OCI-LY7 (cell line): Measurements from ENCODE around the gene KBTBD4. TPM values are rescaled to one million over a fixed set of nuclear protein-coding genes. Genes with fewer than 3 reads are reported as not detected.
A peak's percentile ranks its signal among the peaks of the same experiment; 100 is the strongest.
"Not testable (repeated sequence)": the region's sequence is repeated elsewhere in the genome, so short reads cannot be mapped to it uniquely, and the experiment has no call there.

ENCODE experiments used
- BruUV-seq: library from RNA; stranded (reverse); fragments of 400-500 nt; replicated peaks from 2 replicates; lab custom pipeline; 2021; lab: Mats Ljungman, UMichigan
- CTCF ChIA-PET: fragments of 300-600 bp; sonication (Branson Sonifier 250); formaldehyde crosslinking; loops from one replicate; lab custom pipeline; 2022; ENCODE audit warnings: antibody characterized with exemption; ENCODE audit not compliant: unreplicated experiment; lab: Charles Lee
- POLR2A ChIA-PET: fragments of 300-600 bp; sonication (Branson Sonifier 250); formaldehyde crosslinking; loops from one replicate; lab custom pipeline; 2022; ENCODE audit warnings: antibody characterized with exemption; lab: Charles Lee
- DNase-seq: peaks from one replicate; pipeline ENCODE4 v3.0.0-alpha.2; 2015; ENCODE audit warnings: low spot score
- H2AFZ ChIP-seq: fragments of 200-600 bp; sonication (generic), shearing (Covaris generic); 2 replicates; pipeline ENCODE4 v1.6.1; 2014; ENCODE audit warnings: mild to moderate bottlenecking, antibody characterized with exemption, low read length, moderate library complexity
- H3K27ac ChIP-seq: fragments of 200-600 bp; sonication (generic); 2 replicates; pipeline ENCODE4 v1.5.1; 2014; ENCODE audit warnings: mixed run types, low read depth, mild to moderate bottlenecking, moderate library complexity, low read length, inconsistent platforms; ENCODE audit not compliant: poor library complexity, severe bottlenecking
- H3K36me3 ChIP-seq: fragments of 200-600 bp; sonication (generic); 2 replicates; pipeline ENCODE4 v1.6.1; 2014; ENCODE audit warnings: mild to moderate bottlenecking, antibody characterized with exemption, low read length, moderate library complexity, mixed read lengths; ENCODE audit not compliant: insufficient read depth
- H3K4me1 ChIP-seq: fragments of 200-600 bp; sonication (generic); 2 replicates; pipeline ENCODE4 v1.5.1; 2014; ENCODE audit warnings: mild to moderate bottlenecking, low read length; ENCODE audit not compliant: insufficient read depth, poor library complexity, severe bottlenecking
- H3K4me2 ChIP-seq: fragments of 200-600 bp; sonication (generic); 2 replicates; pipeline ENCODE4 v1.6.1; 2014; ENCODE audit warnings: mild to moderate bottlenecking, low read length
- H3K4me3 ChIP-seq: fragments of 200-600 bp; sonication (generic); 2 replicates; pipeline ENCODE4 v1.5.1; 2014; ENCODE audit warnings: mild to moderate bottlenecking, low read depth, low read length; ENCODE audit not compliant: poor library complexity, severe bottlenecking
- H3K79me2 ChIP-seq: fragments of 200-600 bp; sonication (generic); 2 replicates; pipeline ENCODE4 v1.6.1; 2016; ENCODE audit warnings: low read depth, mild to moderate bottlenecking, low read length, moderate library complexity, mixed read lengths; ENCODE audit not compliant: insufficient read depth
- H3K9me2 ChIP-seq: fragments of 200-600 bp; sonication (generic); 2 replicates; pipeline ENCODE4 v1.6.1; 2016; ENCODE audit warnings: mild to moderate bottlenecking, low read length, mixed read lengths; ENCODE audit not compliant: insufficient read depth
- H3K9me3 ChIP-seq: fragments of 200-600 bp; sonication (generic); 2 replicates; pipeline ENCODE4 v1.6.1; 2014; ENCODE audit warnings: mild to moderate bottlenecking, mixed run types, low read length, mixed read lengths
- H4K20me1 ChIP-seq: fragments of 200-600 bp; sonication (generic); 2 replicates; pipeline ENCODE4 v1.6.1; 2014; ENCODE audit warnings: mild to moderate bottlenecking, antibody characterized with exemption, low read length, moderate library complexity, mixed read lengths; ENCODE audit not compliant: insufficient read depth
- EZH2phosphoT487 ChIP-seq: fragments of 200-600 bp; sonication (generic); IDR thresholded peaks from 2 replicates; pipeline ENCODE4 v1.6.1; 2018; ENCODE audit warnings: low read depth, borderline replicate concordance, mild to moderate bottlenecking, mixed run types, antibody characterized with exemption, low read length, moderate library complexity, mixed read lengths
- intact Hi-C: fragments of 100-400 bp; cut with micrococcal nuclease; formaldehyde crosslinking; loops from one replicate; pipeline ENCODE4 v1.10.0; 2022; ENCODE audit not compliant: unreplicated experiment
- total RNA-seq, 2 experiments: library from RNA; depleted of rRNA in 1 of 2; stranded (reverse); fragments of >200 nt in 1 of 2; shearing (Covaris generic) in 1 of 2; gene quantifications; 2 replicates each; pipeline ENCODE4 v1.2.3, GENCODE V29; 2014 to 2022
- TF ChIP-seq, protein P1 (sequence below): fragments of 200-600 bp; sonication (generic); conservative IDR thresholded peaks from 2 replicates; pipeline ENCODE4 v1.5.1; 2014; ENCODE audit warnings: mild to moderate bottlenecking, antibody characterized with exemption, low read length, moderate library complexity, mixed read lengths

KBTBD4 gene
- total RNA-seq, 2 experiments from 2014 or later: 18.4 to 25.2 TPM

DNA sequence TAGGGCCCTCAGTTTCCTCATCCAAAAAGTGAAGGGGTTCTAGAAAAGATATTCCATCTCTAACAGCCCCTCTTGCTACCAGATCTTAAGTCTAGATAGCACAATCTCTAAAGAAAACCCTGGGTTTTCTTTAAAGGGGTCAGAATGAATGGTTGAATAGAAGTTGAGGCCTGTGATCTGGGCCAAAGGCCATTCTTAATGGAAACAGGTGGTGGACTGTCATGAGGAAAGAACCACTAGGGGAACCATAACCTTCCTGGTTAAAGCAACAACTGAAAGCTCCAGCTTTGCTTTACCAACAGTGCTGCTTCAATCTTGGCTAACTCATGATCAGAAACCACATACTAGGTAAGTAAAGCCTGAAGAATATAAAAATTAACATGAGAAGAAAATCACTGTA is 27.7 kb downstream of the KBTBD4 start:
- Histone ChIP-seq H3K4me1 (peaks cover 29% of the 10 kb centered on the region), H4K20me1 (peaks cover 25% of the 10 kb centered on the region; the same call in 1 of the 2 replicates), H3K27ac (peak overlapping the region; percentile 65), H3K79me2 (peaks cover 67% of the 10 kb centered on the region), H3K36me3 (peaks cover 57% of the 10 kb centered on the region), H3K4me3 (peak overlapping the region; percentile 89), H3K9me3 (no peaks in the 10 kb centered on the region), H3K4me2 (peak overlapping the region; percentile 78), H3K9me2 (no peaks in the 10 kb centered on the region), H2AFZ (no peak overlapping the region)
- DNase-seq: peak; percentile 71
- ChIA-PET CTCF (no interaction called here), POLR2A (interaction anchor here (0.6 to 2.5 kb wide), 6 partner anchors 11 to 385 kb away, joined by 3 to 13 read pairs (median 4); no protein-coding TSS in a partner anchor)
- TF ChIP-seq, protein P1, sequence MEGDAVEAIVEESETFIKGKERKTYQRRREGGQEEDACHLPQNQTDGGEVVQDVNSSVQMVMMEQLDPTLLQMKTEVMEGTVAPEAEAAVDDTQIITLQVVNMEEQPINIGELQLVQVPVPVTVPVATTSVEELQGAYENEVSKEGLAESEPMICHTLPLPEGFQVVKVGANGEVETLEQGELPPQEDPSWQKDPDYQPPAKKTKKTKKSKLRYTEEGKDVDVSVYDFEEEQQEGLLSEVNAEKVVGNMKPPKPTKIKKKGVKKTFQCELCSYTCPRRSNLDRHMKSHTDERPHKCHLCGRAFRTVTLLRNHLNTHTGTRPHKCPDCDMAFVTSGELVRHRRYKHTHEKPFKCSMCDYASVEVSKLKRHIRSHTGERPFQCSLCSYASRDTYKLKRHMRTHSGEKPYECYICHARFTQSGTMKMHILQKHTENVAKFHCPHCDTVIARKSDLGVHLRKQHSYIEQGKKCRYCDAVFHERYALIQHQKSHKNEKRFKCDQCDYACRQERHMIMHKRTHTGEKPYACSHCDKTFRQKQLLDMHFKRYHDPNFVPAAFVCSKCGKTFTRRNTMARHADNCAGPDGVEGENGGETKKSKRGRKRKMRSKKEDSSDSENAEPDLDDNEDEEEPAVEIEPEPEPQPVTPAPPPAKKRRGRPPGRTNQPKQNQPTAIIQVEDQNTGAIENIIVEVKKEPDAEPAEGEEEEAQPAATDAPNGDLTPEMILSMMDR: peak; percentile 79
- TF ChIP-seq EZH2phosphoT487: no peak
- BruUV-seq: no TSS peak
- intact Hi-C loops: loop anchor here (1.0 kb wide), 1 partner anchor 216 kb away; the partner anchor contains the start of gene FNBP4

DNA sequence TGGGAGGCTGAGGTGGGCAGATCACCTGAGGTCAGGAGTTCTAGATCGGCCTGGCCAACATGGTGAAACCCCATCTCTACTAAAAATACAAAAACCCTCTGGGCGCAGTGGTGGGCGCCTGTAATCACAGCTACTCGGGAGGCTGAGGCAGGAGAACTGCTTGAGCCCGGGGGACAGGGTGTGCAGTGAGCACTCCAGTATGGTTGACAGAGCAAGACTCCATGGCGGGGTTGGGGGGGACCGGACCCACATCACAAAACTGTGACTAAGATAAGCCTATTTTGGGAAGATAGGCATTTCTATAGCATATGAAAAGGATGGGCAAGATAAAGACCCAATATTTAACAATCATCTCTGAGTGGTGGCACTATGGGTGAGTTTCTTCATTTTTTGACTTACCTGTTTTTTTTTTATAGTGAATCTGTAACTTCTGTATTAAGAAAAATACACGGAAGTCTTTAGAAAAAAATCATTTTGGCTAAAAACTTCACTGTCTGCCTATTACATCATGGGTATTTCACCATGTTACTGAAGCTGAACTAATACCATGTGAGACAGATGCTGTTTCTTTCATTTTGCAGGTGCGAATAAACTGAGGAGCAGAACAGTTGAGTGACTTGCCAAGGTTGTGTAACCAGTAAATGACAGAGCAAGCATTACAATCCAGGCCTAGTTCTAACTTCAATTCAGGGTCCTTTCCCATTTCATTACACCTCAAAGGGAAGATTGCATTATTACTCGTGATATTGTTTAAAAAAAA is 28.3 kb downstream of the KBTBD4 start:
- H3K27ac ChIP-seq: peak overlapping the region; percentile 65
- peaks cover 25% of the 10 kb centered on the region; the same call in 1 of the 2 replicates for H4K20me1 ChIP-seq
- H3K4me1 ChIP-seq: peaks cover 29% of the 10 kb centered on the region
- intact Hi-C loops: loop anchor here (1.0 kb wide), 1 partner anchor 217 kb away; the partner anchor contains the start of gene FNBP4
- H3K79me2 ChIP-seq: peaks cover 70% of the 10 kb centered on the region
- no peak overlapping the region for H2AFZ ChIP-seq
- peaks cover 58% of the 10 kb centered on the region for H3K36me3 ChIP-seq
- no peaks in the 10 kb centered on the region for H3K9me2 ChIP-seq
- CTCF ChIA-PET: no interaction called here
- DNase-seq: peak; percentile 56
- POLR2A ChIA-PET: interaction anchor here (0.7 kb wide), 2 partner anchors 303 to 384 kb away, joined by 3 read pairs; no protein-coding TSS in a partner anchor
- peak overlapping the region; percentile 89 for H3K4me3 ChIP-seq
- BruUV-seq: TSS peak; percentile 53
- no peak for TF ChIP-seq EZH2phosphoT487
- TF ChIP-seq, protein P1: no peak
- no peaks in the 10 kb centered on the region for H3K9me3 ChIP-seq
- H3K4me2 ChIP-seq: peak overlapping the region; percentile 78

DNA sequence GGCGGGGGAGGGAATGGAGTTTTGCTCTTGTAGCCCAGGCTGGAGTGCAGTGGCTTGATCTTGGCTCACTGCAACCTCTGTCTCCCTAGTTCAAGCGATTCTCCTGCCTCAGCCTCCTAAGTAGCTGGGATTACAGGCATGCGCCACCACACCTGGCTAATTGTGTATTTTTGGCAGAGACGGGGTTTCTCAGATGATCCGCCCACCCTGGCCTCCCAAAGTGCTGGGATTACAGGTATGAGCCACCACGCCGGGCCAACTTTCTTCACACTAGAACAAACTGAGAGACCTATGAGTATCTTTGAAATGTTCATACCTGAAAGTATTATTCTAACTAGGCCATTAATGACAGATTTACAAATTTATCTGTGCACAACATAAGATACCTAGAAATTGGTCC is 32.5 kb downstream of the KBTBD4 start:
- H3K4me2 ChIP-seq, intact Hi-C loops, H2AFZ ChIP-seq, BruUV-seq, H3K27ac ChIP-seq, H3K4me3 ChIP-seq, H3K9me3 ChIP-seq, CTCF ChIA-PET, DNase-seq, H3K9me2 ChIP-seq: not testable (repeated sequence)
- Histone ChIP-seq H3K36me3 (peaks cover 70% of the 10 kb centered on the region), H3K4me1 (peaks cover 19% of the 10 kb centered on the region), H4K20me1 (peaks cover 22% of the 10 kb centered on the region), H3K79me2 (peaks cover 95% of the 10 kb centered on the region)
- POLR2A ChIA-PET: interaction anchor here (0.6 kb wide), 1 partner anchor 334 kb away, joined by 3 read pairs; no protein-coding TSS in a partner anchor
